Glomerular visceral epithelial cell (primary cell): ENCODE results near the gene FEM1A.
A peak's percentile ranks its signal among the peaks of the same experiment; 100 is the strongest.
"Not testable (repeated sequence)": the region's sequence is repeated elsewhere in the genome, so short reads cannot be mapped to it uniquely, and the experiment has no call there.

Experiments
- DNase-seq: peaks from one replicate; pipeline ENCODE4 v3.0.0-alpha.2; 2016; ENCODE audit errors: extremely low spot score

The FEM1A gene

GRCh38 chr19:4791183-4792018 lies at the start of gene FEM1A:
TSS of gene FEM1A (plus strand) at chr19:4791734. CDS start at chr19:4791855, 121 bp downstream.
- peak; percentile 100 for DNase-seq

GRCh38 chr19:4742723-4743646 lies 48.5 kb upstream of the FEM1A start:
- DNase-seq: no peak

GRCh38 chr19:4744451-4745174 lies 46.9 kb upstream of the FEM1A start:
- peak; percentile 47 for DNase-seq

DNA sequence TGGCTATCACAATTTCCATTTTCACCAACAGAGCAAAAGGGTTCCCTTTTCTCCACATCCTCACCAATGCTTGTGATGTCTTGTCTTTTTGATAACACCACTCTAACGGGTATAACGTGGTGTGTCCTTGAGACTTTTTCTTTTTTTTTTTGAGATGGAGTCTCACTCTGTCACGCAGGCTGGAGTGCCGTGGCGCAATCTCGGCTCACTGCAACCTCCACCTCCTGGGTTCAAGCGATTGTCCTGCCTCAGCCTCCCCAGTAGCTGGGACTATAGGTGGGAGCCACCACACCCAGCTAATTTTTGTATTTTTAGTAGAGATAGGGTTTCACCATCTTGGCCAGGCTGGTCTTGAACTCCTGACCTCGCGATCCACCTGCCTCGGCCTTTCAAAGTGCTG lies 46.4 kb upstream of the FEM1A start:
- DNase-seq: not testable (repeated sequence)

DNA sequence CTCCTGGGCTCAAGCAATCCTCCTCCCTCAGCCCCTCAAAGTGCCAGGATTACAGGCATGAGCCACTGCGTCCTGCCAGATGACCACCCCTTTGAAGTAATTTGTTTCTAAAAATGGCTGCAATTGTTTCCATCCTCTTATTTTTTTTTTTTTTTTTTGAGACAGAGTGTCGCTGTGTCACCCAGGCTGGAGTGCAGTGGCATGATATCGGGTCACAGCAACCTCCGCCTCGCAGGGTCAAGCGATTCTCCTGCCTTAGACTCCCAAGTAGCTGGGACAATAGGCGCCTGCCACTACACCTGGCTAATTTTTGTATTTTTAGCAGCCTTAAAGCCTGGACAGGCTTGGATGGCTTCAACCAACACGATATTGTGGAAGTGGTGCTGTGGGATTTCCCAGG lies 45.5 kb upstream of the FEM1A start:
- no peak for DNase-seq

GRCh38 chr19:4748185-4748584 lies 43.3 kb upstream of the FEM1A start:
- DNase-seq: no peak

GRCh38 chr19:4748589-4748988 lies 42.9 kb upstream of the FEM1A start:
- no peak for DNase-seq

DNA sequence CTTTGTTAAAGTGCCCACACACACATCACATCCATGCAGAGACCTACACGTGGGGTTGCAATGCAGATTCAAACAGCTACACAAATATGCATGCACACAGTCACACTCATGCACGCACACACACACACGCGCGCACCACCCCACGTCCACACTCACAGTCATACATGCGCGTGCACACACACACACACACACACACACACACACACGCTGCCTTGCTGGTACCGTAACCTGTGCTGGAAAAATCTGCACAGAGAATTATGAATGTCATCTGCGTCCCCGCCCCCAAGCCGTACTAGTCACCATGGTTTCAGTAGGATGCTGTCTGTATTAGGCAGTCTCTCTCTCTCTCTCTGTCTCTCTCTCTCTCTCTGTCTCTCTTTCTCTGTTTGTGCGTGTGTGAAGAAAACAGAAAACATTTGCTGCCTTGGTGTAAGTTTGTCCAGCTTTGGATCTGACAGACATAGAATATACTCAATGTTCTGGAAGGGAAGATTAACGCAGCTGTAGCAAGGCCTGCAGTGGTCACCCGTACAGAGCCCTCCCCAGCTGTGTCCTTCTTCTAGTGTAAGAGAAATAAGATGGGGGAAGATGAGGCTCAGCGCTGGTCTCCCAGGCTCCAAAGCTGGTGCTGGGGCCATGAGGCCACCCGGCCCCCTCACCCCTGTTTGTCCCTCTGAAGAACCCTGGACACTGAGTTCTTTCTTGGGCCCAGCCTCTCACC lies 41.5 kb upstream of the FEM1A start:
- no peak for DNase-seq

- DNase-seq: no peak
Measured at GRCh38 chr19:4754248-4754647, 37.3 kb upstream of the FEM1A start.

DNA sequence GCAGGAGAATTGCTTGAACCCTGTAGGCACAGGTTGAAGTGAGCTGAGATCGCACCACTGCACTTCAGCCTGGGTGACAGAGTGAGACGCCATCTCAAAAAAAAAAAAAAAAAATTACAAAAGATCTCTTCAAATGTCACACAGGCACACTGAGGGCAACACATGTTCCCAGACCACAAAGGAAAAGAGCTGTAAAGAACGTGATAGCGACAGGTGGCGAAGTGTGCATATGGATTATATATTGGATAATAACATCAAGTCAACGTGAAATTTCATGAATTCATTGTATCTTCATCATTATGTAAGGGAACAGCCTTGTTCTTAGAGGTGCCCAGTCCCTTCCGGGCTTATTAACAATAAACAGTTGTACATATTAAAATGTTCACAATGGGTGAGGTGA lies 36.1 kb upstream of the FEM1A start:
- no peak for DNase-seq

GRCh38 chr19:4758082-4758481 lies 33.5 kb upstream of the FEM1A start:
- no peak for DNase-seq

DNA sequence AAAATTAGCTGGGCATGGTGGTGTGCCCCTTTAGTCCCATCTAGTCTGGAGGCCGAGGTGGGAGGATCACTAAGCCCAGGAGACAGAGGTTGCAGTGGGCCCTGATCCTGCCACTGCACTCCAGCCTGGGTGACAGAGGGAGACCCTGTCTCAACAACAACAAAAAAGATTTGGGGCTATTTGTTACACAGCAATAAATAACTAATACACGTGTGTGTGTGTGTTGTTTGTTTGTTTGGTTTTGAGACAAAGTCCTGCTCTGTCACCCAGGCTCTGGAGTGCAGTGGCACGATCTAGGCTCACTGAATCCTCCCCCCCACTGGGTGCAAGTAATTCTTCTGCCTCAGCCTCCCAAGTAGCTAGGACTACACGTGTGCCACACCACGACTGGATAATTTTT lies 32.9 kb upstream of the FEM1A start:
- DNase-seq: no peak

GRCh38 chr19:4759388-4760284 lies 31.9 kb upstream of the FEM1A start:
- DNase-seq: peak; percentile 86

GRCh38 chr19:4760285-4760650 lies 31.3 kb upstream of the FEM1A start:
- no peak for DNase-seq

GRCh38 chr19:4763021-4763420 lies 28.5 kb upstream of the FEM1A start:
- DNase-seq: no peak

DNA sequence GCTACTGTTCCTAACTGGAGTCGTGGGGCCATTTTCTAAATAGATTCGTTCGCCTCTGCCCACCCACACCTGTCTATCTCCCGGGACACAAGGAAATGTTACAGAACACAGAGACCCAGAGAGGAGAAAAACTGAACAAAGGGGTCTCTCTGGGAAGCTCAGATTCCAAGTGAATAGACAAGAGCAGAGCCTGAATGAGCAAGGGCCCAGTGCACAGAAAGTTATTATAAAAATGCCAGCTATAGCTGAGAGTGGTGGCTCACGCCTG lies 27.2 kb upstream of the FEM1A start:
- no peak for DNase-seq

DNA sequence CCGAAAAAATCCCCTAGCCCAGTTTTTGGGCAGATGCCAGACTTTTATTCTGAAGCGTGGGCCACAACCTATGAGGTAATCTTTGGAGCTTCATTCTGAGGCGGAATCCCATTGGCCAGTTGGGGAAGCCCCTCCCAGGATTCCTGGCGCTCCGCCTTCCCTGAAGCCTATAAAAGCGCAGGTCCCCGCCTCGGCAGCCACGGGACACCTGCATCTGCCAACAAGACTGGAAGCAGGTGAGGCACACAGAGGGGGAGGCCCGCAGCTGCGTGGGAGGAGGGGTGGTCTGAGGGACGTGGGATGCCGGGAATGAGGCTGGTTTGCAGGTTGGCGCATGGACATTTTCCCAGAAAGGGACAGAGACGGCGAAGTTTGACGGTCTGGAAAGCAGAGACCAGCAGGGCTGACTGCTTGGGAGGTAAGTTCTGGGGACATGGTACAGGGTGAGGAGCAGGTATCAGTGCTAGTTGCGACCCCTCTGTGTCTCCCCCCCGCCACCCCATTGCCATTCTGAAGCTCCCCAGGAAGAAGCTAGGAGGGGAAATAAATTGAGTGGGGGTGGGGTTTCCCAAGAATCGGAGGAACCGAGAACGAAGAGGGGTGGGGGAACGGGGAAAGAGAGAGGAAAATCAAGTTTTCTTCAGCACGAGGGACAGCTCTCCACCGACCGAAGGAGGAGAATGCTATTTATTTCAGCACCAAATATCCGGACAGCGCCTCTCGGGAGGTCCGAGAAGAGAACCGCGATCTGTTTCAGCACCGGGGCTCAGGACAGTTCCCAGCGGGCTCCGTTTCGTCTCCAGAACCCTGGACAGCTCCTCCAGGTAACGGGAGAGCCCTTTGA lies 22.4 kb upstream of the FEM1A start:
- peak; percentile 79 for DNase-seq

- DNase-seq: no peak
Measured at GRCh38 chr19:4772566-4772965, 19.0 kb upstream of the FEM1A start.

DNA sequence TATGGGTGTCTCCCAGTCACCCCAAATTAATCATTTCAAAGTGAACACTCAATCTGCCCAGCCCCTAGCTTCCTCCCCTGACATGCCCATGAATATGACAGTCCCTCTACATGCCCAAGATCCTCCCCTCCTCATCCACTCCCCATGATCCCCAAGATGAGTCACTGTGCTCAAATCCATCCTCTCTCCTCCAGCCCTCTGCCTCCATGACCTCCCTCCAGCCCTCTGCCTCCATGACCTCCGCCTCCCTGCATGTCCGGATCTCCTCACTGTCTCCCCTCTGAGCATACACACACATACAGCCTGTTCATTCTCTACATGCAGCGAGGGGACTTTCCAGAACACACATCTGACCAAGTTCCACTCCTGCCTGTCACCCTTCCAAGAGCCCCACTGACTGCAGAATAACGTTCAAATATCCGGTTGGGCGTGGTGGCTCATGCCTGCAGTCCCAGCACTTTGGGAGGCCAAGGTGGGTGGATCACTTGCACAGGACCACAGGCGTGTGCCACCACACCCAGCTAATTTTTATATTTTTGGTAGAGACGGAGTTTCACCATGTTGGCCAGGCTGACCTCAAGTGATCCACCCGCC lies 18.4 kb upstream of the FEM1A start:
- DNase-seq: no peak
